HG02623 (cell line): ENCODE measurements around the gene C16orf90.
"Not testable (repeated sequence)": the region's sequence is repeated elsewhere in the genome, so short reads cannot be mapped to it uniquely, and the experiment has no call there.

ENCODE experiments used
- ATAC-seq: cut with Tn5 transposase; IDR thresholded peaks from one replicate; pipeline ENCODE4 v1.9.1; 2021; ENCODE audit warnings: moderate library complexity; ENCODE audit not compliant: unreplicated experiment

The C16orf90 gene

DNA sequence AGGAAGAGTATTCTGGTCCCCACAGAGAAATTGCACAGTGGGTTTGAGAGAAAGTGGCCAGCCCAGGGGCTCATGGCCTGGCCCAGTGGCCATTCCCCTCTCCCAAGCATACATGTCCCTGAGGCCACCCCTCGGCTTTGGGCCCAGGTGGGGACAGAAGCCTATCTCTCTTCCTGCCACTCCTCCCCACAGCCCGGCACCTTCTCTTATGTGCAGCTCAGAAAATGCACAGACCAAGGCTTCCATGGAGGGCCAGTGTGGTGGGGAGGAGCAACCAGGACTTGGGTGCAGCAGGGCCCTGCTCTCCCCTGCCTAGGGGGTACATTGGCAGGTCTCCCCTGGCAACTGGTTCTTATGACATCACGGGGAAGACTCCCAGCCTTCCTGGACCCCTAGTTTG is at the start of gene C16orf90:
C16orf90 (minus strand) TSS at position 314 of the 400 bp plus-strand sequence; CDS start at position 246, 68 bp downstream.
- no peak for ATAC-seq

DNA sequence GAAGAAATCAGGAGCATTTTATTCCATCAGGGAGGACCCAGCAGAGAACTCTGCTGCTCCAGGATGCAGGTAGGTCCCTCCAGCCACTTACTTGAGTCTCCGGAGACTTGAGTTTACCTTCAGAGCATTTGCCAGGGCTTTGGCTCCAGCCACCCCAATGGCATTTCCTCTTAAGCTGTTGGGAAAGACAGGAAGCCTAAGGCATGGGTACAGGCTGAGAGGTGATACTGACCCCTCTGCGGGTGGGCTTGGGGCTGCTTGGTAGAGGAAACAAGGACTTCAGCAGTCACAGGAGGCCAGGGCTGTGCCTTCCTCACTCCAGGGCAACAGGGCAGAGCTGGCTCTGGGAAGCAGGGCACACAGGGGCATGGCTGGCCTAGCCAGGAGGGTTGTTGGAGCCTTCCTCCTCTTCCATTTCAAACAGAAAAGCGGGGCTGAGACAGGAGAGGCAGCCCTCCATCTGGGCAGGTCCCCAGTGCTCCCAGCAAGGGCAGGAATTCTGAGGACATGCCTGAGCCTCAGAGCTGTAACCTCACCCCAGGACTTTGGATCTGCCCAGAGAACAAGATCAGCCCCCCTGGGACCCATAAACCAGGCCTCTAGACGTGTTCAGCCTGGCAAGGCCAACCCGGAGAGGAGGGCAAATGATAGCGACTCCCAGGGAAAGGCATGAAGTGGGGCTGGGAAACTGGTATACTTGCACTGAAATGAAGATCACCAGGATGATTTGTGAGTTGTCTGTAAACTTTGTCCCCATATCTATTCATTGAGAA is 47.5 kb upstream of the C16orf90 start:
- ATAC-seq: no peak

- no peak for ATAC-seq
Observed at GRCh38 chr16:3541527-3542155, 46.4 kb upstream of the C16orf90 start.

DNA sequence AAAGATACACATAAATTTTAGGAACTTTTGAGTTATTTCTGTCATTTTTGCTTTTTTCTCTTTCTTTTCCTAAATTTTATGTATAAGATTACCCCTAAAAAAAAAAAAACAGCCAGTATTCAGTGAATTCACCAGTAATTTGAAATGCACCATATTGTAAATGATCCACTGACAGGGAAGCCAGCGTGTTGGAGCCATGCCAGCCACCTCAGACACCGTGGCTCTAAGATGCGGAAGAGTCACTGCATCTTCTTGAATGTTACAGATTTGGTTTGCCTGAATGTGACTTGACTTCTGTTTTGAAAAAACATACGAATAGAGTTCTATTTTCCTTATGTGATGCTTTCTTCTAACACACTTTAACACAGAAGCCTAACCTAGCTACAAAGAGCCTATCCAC is 42.9 kb upstream of the C16orf90 start:
- no peak for ATAC-seq

DNA sequence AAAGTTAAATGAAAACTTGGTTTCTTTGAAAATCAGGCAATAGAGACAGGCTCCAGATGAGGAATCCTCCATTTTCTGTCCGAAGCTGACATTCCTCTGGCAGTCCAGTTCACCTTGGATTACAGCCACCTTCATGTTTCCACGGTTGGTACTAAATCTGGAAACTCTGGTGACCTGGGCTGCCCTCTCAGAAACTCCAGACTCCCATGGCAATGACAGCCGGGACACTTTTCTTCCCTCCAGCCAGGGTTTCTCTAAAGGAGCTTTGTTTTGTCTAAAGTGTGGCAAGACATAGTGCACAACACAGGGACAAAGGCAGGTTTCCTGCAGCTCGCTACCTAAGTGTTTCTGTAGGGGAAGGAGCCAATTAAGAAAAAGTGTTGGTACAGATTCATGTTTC is 41.6 kb upstream of the C16orf90 start:
- ATAC-seq: no peak

GRCh38 chr16:3536271-3536731 is 41.0 kb upstream of the C16orf90 start:
- no peak for ATAC-seq

GRCh38 chr16:3534126-3534525 is 38.8 kb upstream of the C16orf90 start:
- no peak for ATAC-seq

- no peak for ATAC-seq
Observed at GRCh38 chr16:3532741-3533140, 37.5 kb upstream of the C16orf90 start.

- ATAC-seq: no peak
Observed at GRCh38 chr16:3530371-3530914, 35.2 kb upstream of the C16orf90 start.

GRCh38 chr16:3529175-3529574 is 33.9 kb upstream of the C16orf90 start:
- no peak for ATAC-seq

GRCh38 chr16:3528406-3528805 is 33.1 kb upstream of the C16orf90 start:
- no peak for ATAC-seq

DNA sequence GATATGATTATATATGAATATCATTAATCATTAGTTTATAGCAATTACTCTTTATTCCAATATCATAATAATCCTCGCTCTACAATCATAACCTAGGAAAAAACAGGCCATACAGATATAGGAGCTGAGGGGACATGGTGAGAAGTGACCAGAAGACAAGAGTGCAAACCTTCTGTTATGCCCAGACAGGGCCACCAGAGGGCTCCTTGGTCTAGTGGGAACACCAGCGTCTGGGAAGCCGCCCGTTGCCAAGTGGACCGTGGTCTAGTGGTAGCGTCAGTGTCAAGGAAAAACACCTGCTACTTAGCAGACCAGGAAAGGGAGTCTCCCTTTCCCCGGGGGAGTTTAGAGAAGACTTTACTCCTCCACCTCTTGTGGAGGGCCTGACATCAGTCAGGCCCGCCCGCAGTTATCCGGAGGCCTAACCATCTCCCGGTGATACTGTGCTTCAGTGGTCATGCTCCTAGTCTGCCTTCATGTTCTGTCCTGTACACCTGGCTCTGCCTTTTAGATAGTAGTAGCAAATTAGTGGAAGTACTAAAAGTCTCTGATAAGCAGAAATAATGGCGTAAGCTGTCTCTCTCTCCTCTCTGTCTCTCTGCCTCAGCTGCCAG is 32.0 kb upstream of the C16orf90 start:
- ATAC-seq: not testable (repeated sequence)

DNA sequence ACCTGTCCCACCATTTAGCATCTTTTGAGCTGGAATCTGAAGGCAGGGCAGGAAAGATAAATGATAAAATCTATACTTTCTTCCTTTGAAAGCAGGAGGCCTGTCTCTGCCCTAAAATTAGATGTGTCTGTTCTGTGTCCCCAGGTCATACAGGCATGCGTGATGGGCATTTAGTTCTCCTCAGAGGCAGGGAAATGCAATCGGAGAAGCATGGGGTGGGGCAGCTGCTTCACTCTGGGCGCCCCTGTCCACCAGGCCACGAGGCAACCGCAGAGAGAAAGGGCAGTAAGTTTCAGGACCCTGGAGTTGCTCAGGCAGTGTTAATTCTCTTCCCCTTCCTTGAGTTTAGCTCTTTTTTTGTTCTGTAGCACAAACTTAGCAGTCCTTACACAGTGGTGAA is 30.7 kb upstream of the C16orf90 start:
- no peak for ATAC-seq

GRCh38 chr16:3523281-3523680 is 28.0 kb upstream of the C16orf90 start:
- ATAC-seq: no peak

- no peak for ATAC-seq
Observed at GRCh38 chr16:3520841-3521240, 25.6 kb upstream of the C16orf90 start.

DNA sequence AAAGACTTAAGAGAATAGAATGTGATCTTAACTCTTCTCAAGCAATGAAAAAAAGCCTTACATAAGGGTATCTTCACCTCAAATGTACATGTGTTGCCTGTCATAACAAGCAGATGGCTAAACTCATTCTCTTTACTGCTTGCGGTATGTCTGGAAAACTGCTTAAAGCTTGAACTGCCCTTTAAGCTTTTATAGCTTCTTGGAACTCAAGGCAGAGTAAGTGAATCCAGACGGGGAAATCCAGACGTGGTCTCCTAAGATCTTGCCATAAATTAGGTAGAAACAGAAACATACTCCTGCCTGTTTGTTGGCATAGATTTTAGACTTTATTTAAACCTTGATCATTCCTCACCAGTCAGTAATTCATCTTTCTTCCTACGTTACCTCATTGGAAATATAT is 25.1 kb upstream of the C16orf90 start:
- ATAC-seq: no peak

DNA sequence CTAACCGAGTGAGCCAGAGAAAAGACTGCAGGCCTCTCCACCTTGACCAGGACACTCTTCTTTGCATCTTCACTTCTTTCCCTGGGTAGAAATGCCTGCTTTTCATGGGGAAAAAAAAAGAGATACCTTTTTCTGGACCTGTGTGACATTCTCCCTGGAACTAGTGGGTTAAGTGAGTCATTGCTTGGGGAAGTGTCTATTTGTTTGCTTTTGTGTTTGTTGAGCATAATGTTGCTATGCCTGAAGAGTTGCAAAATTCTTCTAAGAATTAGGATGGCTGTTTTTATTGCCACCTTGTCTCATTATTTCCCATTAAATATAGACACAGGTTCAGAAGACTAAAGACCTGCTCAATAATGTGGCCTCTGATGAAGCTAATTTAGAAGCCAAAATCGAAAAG is 24.3 kb upstream of the C16orf90 start:
- ATAC-seq: no peak

DNA sequence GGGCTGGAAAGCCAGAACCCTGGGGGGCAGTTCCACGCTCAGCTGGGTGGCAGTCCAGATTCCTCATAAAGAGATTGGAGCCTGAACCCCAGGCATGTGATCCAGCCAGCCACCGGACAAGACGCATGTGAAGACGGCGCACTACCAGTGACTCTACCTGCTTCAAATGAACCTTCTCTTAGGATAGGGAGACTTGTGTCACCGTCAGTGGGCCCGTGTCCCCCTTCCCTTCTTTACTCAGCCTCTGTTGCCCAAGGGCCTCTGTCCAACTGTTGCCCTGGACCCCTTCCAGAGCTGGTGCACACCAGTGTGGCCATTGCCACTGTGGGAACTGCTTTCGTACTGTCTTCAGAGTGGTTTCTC is 23.7 kb upstream of the C16orf90 start:
- ATAC-seq: no peak

- ATAC-seq: no peak
Observed at GRCh38 chr16:3518292-3518985, 23.1 kb upstream of the C16orf90 start.

- ATAC-seq: no peak
Observed at GRCh38 chr16:3515897-3516296, 20.6 kb upstream of the C16orf90 start.

DNA sequence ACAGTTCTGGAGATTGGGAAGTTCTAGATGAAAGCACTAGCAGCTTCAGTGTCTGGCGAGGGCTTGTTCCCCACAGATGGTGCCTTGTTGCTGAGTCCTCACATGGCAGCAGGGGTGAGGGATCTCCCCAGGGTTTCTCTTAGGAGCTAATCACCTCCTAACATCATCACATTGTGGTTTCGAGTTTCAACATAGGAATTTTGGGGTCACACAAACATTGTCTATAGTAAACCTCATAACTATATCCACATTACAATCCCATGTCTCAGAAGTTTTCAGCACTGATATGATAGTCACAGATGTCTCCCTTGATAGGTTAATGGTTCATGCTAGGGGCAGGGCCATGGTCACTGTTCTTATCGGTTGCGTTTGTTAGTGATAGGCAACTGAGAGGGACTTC is 19.3 kb upstream of the C16orf90 start:
- ATAC-seq: no peak
